Measurements from ENCODE around the gene OR52I1.
A peak's percentile ranks its signal among the peaks of the same experiment; 100 is the strongest.

The OR52I1 gene
- 0 to 0.06 (median 0) reads per million in 18 experiments for total RNA-seq

DNA sequence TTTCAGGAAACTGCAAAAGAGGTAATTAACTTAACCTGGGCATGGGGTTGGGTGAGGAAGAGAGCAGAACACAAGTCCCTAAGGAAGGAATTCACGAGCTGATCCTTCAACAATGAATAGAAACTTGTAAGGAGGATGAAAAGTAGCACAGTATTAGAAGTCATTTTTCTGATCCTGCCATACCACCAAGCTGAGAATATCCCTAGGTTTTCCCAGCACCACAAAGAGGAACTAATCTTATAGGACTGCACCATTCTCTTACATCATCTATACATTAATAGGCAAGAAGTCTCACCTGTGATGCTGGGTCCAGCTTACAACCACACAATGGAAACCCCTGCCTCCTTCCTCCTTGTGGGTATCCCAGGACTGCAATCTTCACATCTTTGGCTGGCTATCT, at the start of gene OR52I1:
TSS of gene OR52I1 (plus strand) at position 301 of the 400 bp plus-strand sequence. CDS start at position 301, 0 bp downstream.
- DNase-seq: no peak

GRCh38 chr11:4544891-4545290, 48.9 kb upstream of the OR52I1 start, which contains the start of gene OR52M1:
TSS of gene OR52M1 (plus strand) at chr11:4545191. CDS start at chr11:4545191, 0 bp downstream.
- no peak for DNase-seq

- no peak for DNase-seq
These were observed 47.0 kb upstream of the OR52I1 start for GRCh38 chr11:4546878-4547277.

DNA sequence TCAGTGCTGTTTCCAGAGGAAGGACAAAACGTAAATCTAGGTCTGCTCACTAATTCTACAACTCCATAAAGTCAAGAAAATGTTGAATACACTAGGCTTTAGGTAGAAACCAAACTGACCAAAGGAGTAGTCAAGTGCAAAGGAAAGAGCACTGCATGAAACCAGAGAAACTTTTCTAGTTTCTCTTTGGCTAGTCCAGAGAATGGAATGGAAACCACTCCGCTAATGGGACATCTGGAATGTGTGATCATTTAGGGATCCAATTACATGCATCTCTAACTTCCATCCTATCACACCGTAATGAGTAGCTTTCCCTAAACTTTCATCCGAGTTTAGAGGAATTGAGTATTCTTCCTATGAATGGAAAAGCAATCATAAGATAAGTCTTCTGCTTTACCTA, 46.4 kb upstream of the OR52I1 start:
- DNase-seq: no peak

DNA sequence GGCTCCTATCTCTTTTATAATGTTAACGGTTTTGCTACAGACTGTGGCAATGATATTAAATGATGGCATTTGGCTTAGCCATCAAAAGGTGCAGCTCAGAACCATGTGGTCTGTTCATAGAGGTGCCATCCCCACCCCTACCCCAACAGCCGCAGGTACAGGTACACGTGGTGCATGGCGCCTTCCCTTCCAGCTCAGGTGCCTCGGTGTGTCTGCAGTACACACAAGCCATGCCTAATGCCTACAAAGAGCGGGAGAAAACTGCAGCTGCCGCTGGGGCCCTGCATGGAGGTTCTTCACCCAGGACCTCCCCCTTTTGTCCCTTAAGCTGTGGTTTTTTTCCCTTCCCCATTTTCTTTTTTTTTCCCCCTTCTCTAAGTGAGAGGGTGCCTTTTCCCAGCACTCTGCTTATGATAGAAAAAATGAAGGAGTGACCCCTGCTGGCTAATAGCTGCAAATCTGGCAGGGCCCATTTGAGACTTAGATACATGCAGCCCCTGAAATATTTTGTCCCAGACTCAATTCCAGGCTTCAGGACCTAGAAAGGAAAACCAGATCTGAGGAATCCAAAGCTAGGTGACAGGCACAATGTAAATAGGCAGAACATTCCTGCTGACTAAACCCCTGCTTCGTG, 42.4 kb upstream of the OR52I1 start:
- peak; percentile 29 to 37 for DNase-seq

GRCh38 chr11:4559527-4560440, 34.1 kb upstream of the OR52I1 start:
- no peak for DNase-seq

DNA sequence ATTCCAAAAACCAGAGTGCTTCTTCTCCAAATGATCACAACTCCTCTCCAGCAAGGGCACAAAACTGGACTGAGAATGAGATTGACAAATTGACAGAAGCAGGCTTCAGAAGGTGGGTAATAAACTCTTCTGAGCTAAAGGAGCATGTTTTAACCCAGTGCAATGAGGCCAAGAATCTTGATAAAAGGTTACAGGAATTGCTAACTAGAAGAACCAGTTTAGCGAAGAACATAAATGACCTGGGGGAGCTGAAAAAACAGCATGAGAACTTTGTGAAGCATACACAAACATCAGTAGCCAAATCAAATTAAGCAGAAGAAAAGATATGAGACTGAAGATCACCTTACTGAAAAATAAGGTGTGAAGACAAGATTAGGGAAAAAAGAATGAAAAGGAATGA, 33.4 kb upstream of the OR52I1 start:
- DNase-seq: no peak

- DNase-seq: no peak
These were observed 28.5 kb upstream of the OR52I1 start for GRCh38 chr11:4565371-4565770.

DNA sequence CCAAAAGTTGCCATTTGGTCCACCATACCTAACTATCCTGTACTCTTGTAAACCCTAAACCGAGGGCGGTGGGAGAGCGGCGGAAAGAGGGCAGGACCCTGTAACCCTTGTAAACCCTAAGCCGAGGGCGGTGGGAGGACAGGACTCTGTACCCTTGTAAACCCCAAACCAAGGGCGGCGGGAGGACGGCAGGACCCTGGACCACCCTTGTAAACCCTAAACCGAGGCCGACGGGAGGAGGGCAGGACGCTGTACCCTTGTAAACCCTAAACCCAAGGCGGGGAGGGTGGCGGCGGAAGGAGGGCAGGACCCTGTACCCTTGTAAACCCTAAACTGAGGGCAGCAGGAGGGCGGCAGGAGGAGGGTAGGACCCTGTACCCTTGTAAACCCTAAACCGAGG, 24.8 kb upstream of the OR52I1 start:
- DNase-seq: no peak

DNA sequence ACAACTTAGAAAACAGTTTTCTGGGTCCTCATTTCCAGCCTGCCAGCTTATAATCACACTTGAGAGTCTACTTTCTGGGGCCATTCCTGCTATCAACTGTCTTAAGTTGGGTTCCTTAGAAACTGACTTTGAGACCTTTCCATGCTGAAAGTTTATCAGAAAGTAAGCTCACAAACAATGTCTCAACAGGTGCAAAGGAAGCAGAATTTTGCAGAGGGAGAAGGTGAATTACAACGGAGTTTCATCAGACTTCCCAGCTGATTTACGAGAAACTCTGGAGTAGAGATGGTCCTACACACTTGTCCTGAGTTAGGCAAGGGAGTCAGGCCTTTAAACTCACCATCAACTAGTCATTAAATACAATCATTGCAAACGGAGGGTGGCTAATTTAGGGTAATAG, 17.0 kb upstream of the OR52I1 start:
- no peak for DNase-seq

DNA sequence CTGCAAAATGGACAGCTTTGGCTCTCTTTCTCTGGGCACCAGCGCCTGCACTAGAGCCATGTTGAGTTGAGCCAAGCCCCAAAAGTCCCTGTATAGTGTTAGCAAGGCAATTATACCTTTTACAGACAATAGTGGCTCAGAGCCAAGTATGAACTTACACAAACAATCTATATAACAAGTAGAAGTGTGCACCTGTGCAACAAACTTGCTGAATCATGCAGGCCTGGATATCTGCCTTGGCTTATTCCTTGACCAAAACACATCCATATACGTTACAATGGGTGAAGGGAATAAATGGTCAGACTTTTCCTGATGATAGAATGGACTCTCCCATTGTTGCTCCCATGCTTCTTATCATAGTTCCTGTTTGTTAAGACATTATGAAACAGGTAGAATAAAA, 16.1 kb upstream of the OR52I1 start:
- no peak for DNase-seq

- DNase-seq: no peak
These were observed 15.2 kb upstream of the OR52I1 start for GRCh38 chr11:4578624-4579023.

DNA sequence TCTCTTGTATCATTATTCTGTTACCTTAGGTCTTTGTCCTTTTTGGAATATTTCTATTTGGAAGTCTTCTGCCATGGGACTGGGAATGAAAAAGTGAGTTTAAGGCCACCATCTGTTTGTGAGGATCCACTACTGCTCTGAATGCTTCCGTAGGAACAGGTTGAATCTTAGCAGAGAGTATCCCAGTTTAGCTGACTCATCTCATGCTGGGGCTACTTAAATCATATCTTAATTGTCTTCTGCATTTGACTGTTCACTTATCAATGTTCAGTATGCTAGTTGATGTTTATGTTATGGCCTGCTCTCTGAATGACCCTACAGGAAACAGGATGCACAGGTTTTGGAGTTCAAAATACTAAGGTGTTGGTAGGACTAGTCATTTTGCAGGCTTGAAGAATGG, 13.7 kb upstream of the OR52I1 start:
- DNase-seq: no peak

DNA sequence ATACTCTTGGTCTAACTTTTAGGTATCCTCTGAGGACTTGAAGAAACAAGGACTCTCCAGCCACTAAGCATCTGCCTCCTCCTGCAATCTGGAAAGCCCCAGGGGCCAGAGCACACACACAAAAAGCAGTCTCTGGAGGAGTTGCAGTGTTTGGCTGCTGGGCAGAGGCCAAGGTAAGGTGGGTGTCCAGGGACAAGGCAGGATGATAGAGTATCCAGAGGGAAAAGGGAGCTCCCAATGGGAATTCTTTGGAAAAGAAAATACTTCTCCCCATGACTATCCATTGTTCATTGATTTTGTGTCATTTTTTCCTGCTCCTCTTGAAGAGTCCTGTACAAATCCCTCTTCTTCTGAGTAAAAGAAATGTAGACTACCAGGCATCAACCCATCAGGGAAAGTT, 12.4 kb upstream of the OR52I1 start, which contains the start of gene OR52I2:
TSS of gene OR52I2 (plus strand) at position 301 of the 400 bp plus-strand sequence.
- no peak for DNase-seq

GRCh38 chr11:4589017-4589416, 4.8 kb upstream of the OR52I1 start:
- no peak for DNase-seq

DNA sequence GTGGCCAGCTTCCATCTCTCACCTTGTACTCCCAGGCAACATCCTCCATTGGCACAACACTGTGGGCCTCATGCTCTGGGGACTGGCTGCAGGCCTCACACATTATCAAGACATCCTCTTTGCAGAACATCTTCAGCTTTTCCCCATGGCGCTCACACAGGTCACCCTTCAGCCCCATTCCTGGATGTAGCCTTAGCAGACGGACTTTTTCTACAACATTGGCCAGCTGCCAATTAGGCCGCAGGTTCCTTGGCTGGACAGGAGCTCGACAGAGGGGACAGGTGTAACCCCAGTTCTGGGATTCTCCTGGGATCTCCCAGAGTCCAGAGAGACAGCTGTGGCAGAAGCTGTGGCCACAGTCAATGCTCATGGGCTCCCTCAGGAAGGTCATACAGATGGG, 11.2 kb downstream of the OR52I1 start:
- DNase-seq: no peak

DNA sequence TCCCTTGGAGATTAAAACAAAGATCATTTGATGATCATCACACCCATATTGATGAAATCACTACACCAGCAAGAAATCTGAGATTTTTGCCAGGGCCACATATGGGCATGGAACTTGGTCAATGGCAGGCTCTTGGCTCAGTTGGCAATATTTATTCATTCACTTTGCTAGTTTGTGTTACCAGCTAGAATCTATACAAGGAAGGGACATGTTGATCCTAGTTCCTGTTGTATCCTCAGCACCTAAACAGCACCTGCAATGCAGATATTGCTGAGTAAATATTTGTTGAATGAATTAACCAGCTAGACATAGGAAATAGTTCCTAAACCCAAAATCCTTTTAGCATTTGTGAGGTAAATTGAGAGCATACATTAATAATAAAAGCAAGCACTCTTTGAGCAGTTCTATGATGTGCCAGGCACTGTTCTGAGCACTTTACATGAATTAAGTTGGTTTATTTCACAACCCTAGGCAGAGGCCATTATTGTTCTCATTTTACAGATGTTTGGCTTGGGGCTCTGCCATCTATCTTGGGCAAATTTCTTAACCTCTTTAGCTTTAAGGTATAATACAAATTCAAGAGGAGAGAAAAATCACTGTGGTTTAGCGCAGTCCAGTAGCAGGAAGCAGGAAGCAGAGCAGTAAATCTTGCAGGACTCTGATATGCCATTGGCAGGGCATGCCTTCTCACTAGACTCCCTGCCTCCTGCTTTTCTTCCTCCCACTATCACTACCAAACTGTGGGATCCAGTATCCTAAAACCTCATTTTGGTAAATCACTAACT, 12.6 kb downstream of the OR52I1 start:
- no peak for DNase-seq

DNA sequence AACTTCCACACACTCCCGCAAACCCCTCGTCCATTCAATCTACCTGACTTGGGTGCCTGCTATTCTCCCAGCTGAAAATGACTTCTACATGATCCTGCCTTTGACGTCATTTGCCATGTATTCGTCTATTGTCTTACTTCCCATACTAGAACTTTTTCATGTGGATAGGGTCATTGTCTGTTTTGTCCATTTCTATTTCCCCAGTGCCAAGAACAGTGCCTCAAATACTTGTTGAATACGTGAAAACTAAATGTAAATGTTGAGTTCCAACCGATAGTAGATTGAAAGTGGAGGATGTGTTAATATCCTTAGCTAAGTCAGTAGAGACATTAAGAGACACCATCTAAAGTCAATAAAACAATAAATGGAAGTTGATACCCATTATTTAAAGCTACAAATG, 13.3 kb downstream of the OR52I1 start:
- DNase-seq: peak in 1 of 2 donors; percentile 5

DNA sequence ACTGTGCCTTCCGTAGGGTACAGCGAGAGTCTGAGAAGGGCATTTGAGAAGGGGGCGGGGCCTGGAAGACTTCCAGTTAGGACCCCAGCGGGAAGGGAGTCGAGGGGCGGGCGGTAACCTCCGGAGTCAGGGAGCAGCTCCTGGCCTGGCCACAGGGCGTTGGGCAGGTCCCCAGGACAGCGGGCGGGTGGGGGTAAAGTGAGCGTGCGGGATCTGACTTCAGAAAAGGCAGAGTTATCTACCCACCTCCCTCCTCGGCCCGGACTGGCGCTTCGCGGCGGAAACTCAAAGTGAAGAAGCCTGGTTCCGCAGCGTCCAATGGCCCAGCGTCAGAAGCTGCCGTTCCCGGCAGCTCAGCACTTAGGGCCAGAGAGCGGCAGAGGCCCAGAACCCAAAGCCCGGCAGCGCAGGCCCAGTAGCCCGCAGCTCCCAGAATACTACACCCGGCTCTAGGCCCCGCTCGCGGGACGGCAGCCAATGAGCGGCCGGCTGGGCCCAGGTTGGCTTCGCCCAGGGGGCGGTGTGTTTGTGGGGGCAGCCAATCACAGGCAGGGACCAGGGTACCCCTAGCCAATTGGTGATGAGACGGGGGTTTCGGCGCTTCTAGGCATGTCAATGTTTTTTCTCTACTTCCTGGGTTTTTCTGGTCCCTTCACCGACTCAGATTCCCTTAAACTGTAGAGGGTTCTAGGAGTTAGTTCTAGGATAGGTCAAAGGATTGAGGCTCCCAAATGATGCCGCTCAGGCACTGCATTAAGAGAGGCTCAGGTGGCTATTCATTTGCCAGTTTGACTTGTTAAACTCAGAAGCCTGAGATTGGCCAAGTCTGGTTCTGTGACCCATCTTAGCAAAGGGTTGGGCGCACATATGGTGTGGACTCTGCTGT, 14.2 kb downstream of the OR52I1 start, which contains the start of gene TRIM68:
TSS of gene TRIM68 (minus strand) at position 451 of the 886 bp plus-strand sequence. CDS start 2,727 bp downstream, outside the sequence.
- peak; percentile 96 to 97 for DNase-seq

DNA sequence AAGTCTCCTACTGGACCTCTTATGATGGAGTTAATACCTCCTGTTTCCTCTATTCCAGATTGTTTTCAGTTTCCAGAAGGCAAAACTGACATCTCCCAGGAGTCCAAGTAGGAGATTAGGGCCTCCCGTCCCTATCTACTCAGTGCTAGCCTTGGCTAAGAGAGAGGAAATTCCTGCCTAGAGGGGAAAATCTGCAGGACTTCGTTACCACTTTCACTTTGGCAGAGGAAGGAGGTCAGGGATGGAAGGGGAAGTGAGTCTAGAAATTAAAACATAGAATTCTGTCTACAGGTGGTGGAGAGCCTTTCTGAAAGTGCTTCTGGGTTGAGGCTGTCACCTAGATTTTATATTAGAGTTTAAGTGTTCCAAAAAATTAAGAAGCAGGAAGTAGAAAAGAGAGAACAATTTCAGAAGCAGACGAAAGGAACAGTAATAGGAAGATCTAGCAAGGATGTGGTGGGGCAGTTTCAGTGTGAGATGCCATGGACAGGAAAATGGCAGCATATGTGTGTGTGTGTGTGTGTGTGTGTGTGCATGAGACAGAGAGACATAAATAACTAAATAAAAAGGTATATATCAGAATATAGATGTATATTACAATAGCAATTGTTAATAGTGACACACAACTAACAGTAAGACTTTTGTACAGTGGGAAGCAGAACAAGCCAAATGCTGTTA, 16.6 kb downstream of the OR52I1 start:
- peak in 1 of 2 donors; percentile 9 for DNase-seq

DNA sequence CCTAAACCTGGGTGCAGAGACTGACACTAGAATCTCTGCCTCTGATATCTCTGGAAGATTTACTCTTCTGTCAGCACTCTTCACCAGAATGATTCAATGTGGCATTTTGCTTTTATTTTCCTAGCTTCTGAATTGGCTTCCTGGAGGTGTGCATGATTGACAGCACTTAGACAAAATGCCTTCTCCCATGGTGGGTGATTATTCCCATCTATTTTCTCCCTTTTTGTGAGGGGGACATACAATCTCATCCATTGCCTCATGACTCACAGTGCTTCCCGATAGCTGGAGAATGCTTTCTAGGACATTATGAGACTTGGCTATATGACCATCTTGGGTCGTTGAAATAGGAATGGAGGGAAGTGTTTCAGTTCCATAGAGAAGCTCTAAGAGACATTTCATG, 18.1 kb downstream of the OR52I1 start:
- no peak for DNase-seq
